HG03342 (cell line): ENCODE measurements around the gene MNAT1.
"Not testable (repeated sequence)": the region's sequence is repeated elsewhere in the genome, so short reads cannot be mapped to it uniquely, and the experiment has no call there.

Experiments used
- ATAC-seq: cut with Tn5 transposase; IDR thresholded peaks from one replicate; pipeline ENCODE4 v1.9.1; 2021; ENCODE audit warnings: mild to moderate bottlenecking, moderate library complexity; ENCODE audit not compliant: unreplicated experiment

The MNAT1 gene

GRCh38 chr14:60867503-60868172 is 133.1 kb downstream of the MNAT1 start:
- no peak for ATAC-seq

DNA sequence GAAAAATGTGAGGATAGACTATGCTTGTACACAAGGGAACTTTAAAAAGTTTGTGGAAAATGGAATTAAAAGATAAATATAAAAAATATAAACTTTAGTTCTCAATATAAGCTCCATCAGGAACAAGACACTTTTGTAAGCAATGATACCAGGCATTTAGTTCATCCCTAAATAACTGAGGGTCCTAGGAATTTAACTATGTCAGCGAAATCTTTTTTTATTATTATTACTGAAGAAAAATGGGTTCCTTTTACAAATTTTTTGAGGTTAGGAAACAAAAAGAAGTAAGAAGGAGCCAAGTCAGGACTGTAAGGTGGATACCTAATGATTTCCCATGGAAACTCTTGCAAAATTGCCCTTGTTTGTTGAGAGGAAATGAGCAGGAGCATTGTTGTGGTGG is 143.6 kb downstream of the MNAT1 start:
- no peak for ATAC-seq

- ATAC-seq: no peak
Measured at GRCh38 chr14:60878536-60878935, 144.0 kb downstream of the MNAT1 start.

GRCh38 chr14:60882219-60882618 is 147.7 kb downstream of the MNAT1 start:
- ATAC-seq: no peak

- no peak for ATAC-seq
Measured at GRCh38 chr14:60884134-60884533, 149.6 kb downstream of the MNAT1 start.

DNA sequence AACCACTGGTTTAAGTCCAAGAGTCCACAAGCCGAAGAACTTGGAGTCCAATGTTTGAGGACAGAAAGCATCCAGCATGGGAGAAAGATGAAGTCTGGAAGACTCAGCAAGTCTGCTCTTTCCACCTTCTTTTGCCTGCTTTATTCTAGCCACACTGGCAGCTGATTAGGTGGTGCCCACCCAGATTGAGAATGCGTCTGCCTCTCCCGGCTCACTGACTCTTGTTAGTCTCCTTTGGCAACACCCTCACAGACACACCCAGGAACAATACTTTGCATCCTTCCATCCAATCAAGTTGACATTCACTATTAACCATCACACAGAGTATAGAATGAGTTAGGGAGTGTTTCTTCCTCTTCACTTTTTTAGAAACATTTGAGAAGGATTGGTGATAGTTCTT is 156.1 kb downstream of the MNAT1 start:
- ATAC-seq: not testable (repeated sequence)

DNA sequence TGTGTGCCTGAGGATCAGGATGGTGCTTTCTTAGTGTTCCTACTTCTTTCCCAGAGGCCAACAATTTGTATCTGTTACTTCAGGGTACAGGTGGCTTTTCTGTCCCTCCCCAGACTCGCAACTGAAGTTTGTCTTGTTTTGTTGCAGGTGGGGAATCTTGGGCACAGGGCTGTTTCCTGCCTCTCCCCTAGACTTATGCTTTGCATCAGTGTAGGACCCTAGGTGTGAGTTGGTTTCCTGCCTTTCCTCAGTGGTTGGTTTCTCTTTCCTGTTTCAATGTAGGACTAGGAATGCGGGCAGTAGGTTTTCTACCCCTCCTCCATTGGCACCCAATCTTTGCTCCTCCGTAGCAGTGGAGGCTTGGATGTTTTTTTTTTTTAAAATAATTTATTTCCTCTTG is 159.3 kb downstream of the MNAT1 start:
- no peak for ATAC-seq

- ATAC-seq: no peak
Measured at GRCh38 chr14:60904381-60904780, 169.8 kb downstream of the MNAT1 start.

DNA sequence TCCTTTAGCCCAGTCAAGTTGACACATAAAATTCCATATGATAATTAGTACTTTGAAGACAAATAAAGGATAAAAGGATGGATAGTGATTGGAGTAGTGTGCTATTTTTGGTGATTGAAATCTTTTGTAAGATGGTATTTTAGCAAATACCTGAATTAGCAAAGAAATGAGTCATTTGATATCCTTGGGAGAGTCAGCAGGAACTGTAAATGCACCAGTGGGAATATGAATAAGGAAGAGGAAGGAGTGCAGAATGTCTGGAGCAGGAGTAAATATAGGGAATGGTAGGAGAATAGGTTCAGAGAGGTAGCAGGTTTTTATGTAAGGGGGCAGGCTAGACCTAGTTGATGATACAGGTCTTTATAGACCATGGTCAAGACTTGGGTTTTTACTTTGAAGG is 171.4 kb downstream of the MNAT1 start:
- no peak for ATAC-seq

DNA sequence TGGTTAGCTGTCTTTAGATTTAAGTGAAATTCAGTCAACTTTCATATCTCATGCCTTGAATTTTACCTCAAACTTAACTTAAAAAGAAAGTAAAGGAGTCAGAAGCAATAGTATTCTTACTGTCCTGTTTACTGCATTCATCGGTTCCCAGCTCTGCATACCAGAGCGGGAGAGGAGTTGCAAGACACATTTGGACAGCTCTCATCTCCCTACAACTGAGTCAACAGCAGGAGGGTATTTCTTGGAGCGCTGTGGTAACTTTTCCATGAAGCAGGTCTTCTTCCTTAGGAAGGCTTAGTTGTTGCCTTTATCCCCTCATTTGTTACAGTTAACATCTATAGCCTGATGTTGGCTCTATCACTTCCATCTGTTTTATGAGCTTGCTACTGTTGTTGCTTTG is 181.2 kb downstream of the MNAT1 start:
- no peak for ATAC-seq

DNA sequence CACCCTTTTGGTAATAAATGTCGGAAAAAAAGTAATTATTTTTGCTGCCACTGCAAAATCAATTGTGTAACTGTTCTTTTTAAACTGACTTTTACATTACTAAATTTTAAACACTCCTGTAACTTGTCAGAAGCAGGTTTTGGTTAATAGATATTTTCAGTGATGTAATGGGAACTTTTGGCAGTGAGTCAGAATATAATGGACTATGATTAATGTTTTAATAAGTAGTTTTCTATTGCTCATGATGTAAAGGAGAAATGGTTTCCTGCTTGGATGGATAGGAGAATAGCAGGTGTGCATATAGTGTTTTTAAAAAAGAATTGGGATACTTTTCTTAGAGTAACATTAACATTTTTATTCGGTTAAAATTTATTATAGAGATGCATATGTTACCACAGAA is 187.5 kb downstream of the MNAT1 start:
- ATAC-seq: no peak

DNA sequence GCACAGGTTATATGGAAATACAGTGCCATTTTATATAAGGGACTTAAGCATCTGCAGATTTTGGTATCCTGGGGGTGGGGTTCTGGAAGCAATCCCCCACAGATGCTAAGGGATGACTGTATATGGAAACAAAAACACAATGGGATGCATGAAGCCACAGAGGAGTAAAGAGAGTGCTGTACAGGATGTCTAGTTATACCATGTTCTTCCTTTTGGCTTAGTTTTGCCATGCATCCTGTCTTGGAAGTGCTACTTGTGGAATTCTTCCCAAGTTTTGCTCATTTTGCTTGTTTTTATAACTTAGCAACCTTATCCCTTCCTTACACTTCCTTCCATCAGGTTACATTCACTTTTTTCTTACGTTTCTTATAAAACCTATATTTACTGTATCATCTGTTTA is 190.7 kb downstream of the MNAT1 start:
- ATAC-seq: no peak

DNA sequence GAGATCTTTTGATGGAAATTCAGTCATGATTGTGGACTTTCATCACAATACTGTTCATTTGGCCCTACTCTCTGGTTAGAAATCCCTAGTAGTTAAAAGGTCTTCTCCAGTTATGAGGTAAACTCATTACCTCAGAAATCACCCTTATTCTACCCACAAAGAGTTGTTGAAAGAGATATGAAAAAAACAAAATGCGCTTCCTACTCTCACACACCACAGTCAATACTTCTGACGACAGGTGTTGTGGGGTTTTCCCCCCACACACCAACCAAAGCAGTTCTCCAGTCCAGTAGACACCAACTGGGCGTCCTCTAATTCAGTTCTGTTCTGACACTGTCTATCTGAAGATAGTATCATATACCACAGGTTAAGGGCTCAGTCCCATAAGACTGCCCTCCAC is 191.4 kb downstream of the MNAT1 start:
- peak; percentile 97 for ATAC-seq

DNA sequence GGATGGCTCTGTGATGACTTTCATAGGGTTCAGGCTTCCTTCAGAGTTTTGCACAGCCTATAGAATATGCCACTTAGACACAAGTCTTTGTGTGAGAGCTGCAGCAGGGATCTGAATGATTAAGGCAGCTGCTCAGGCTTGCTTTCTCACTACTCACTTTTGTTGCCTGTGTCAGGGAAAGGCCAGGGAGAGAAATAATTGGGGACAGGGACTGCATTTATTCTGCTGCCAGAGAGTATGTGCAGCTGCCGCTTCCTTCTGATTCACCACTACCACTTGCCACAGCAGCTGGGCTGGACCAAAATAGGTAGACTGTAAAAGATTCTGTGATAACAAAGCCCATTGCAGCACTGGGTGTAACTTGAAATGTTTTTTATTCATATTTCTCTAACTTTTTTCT is 196.7 kb downstream of the MNAT1 start:
- ATAC-seq: no peak

- ATAC-seq: no peak
Measured at GRCh38 chr14:60933920-60934655, 199.5 kb downstream of the MNAT1 start.

DNA sequence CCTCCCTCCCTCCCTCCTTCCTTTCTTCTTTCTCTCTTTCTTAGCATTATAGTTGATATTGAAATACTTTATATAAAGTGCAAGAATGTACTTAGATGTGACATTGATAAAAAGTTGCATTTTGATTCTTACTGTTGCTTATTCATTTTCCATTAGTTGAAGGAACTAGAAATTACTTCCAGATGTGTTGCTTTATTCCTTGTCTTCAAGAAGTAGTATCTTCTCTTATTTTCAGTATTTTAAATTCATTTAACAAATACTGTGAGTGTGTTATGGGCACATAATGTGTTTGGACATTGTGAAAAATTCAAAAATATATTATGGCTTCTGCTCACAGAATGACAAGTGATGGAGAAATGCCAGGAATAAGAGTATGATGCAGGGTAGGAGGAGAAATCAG is 200.8 kb downstream of the MNAT1 start:
- ATAC-seq: no peak

DNA sequence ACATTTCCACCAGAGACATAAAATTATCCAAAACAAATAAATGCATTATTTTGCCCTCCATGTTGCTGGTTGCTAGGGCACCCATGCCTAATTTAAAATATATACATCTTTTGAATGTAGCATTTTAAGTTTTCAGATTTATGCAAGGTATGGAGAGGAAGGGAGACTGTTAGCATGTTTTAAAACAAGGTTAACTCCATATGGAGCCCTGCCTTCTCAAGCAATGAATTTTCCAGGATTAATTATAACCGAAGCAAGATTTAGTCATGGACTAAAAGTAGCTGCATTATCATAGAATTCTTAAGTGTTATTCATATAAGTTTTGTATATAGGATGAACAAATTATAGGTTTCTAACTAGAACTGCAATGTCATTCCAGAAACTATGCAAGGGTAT is 209.1 kb downstream of the MNAT1 start:
- no peak for ATAC-seq

DNA sequence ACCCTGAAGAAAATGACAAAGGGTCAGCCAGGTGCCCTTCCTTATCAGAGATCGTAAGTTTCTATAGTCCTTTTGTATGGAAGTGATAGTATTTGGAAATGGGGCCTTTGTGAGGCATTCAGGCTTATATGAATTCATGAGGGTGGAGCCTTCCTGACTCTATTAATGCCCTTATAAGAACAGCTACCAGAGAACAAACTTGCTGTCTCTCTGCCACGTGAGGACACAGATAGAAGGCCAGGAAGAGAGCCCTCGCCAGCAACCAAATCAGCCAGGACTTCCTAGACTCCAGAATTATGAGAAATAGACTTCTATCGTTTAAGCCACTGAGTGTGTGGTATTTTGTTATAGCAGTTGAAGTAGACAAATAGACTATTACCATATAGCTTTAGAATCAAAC is 209.6 kb downstream of the MNAT1 start:
- ATAC-seq: no peak

GRCh38 chr14:60945984-60946383 is 211.4 kb downstream of the MNAT1 start:
- no peak for ATAC-seq

DNA sequence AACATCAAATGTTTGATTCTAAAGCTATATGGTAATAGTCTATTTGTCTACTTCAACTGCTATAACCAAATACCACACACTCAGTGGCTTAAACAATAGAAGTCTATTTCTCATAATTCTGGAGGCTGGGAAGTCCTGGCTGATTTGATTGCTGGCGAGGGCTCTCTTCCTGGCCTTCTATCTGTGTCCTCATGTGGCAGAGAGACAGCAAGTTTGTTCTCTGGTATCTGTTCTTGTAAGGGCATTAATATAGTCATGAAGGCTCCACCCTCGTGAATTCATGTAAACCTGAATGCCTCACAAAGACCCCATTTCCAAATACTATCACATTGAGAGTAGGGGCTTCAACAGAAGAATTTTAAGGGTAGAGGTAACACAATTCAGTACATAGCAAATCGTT is 212.2 kb downstream of the MNAT1 start:
- ATAC-seq: no peak

GRCh38 chr14:60951776-60952435 is 217.3 kb downstream of the MNAT1 start:
- ATAC-seq: no peak

DNA sequence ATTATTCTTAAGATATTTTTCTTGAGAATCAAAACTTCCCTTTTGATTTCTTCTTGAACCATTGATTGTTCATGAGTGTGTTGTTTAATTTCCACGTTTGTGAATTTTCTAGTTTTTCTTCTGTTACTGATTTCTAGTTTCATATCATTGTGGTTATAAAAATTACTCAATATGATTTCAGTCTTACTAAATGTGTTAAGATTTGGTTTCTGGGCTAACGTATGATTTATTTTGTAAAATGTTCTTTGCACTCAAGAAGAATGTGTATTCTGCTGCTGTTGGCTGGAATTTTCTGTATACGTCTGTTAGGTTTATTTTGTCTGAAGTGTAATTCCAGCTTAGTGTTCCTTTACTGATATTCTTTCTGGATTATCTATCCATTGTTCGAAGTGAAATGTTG is 221.6 kb downstream of the MNAT1 start:
- ATAC-seq: no peak
